Measurements from ENCODE around the gene MACROD2.

Gene MACROD2

GRCh38 chr20:14947536-14947935 lies 952.2 kb downstream of the MACROD2 start:
- DNase-seq (ENCODE audit: low read depth) = no peak
- H3K4me3 ChIP-seq (ENCODE audit: low read length) = no peak overlapping the region
- no peak for TF ChIP-seq CTCF (conservative IDR thresholded peaks at IDR 0.05; ENCODE audit: low read depth, low read length)

GRCh38 chr20:14947946-14948345 lies 952.6 kb downstream of the MACROD2 start:
- TF ChIP-seq CTCF (conservative IDR thresholded peaks at IDR 0.05; ENCODE audit: low read depth, low read length) = no peak
- no peak for DNase-seq (ENCODE audit: low read depth)
- no peak overlapping the region for H3K4me3 ChIP-seq (ENCODE audit: low read length)

GRCh38 chr20:14948416-14948815 lies 953.1 kb downstream of the MACROD2 start:
- peak; percentile 31 for TF ChIP-seq CTCF (conservative IDR thresholded peaks at IDR 0.05; ENCODE audit: low read depth, low read length)
- H3K4me3 ChIP-seq (ENCODE audit: low read length) = no peak overlapping the region
- DNase-seq (ENCODE audit: low read depth) = no peak

- no peak overlapping the region for H3K4me3 ChIP-seq (ENCODE audit: low read length)
- DNase-seq (ENCODE audit: low read depth) = no peak
- no peak for TF ChIP-seq CTCF (conservative IDR thresholded peaks at IDR 0.05; ENCODE audit: low read depth, low read length)
Observed at GRCh38 chr20:14950633-14951032, 955.3 kb downstream of the MACROD2 start.

GRCh38 chr20:14951105-14951504 lies 955.8 kb downstream of the MACROD2 start:
- DNase-seq (ENCODE audit: low read depth) = no peak
- no peak for TF ChIP-seq CTCF (conservative IDR thresholded peaks at IDR 0.05; ENCODE audit: low read depth, low read length)
- no peak overlapping the region for H3K4me3 ChIP-seq (ENCODE audit: low read length)

GRCh38 chr20:14951707-14952418 lies 956.5 kb downstream of the MACROD2 start:
- no peak for DNase-seq (ENCODE audit: low read depth)
- no peak for TF ChIP-seq CTCF (conservative IDR thresholded peaks at IDR 0.05; ENCODE audit: low read depth, low read length)
- H3K4me3 ChIP-seq (ENCODE audit: low read length) = no peak overlapping the region

- H3K4me3 ChIP-seq (ENCODE audit: low read length) = no peak overlapping the region
- TF ChIP-seq CTCF (conservative IDR thresholded peaks at IDR 0.05; ENCODE audit: low read depth, low read length) = no peak
- DNase-seq (ENCODE audit: low read depth) = no peak
Observed at GRCh38 chr20:14953736-14954135, 958.4 kb downstream of the MACROD2 start.

All from retinal pigment epithelial cell (primary cell).